HCT116 (cell line): ENCODE measurements around the gene CDH23. TPM values are rescaled to one million over a fixed set of nuclear protein-coding genes. Genes with fewer than 3 reads are reported as not detected.

Source experiments
- ATAC-seq: fragments of 200-7000 bp; cut with Tn5 transposase; 2 replicates; pipeline ENCODE4 v1.9.1; 2020; ENCODE audit warnings: mild to moderate bottlenecking, moderate library complexity
- BruUV-seq: library from RNA; stranded (reverse); fragments of 400-500 nt; replicated peaks from 2 replicates; lab custom pipeline; 2021; lab: Mats Ljungman, UMichigan
- CTCF ChIA-PET: fragments of 300-600 bp; sonication (Branson Sonifier 250); formaldehyde crosslinking; loops from one replicate; lab custom pipeline; 2021; ENCODE audit warnings: antibody characterized with exemption; lab: Charles Lee
- POLR2A ChIA-PET: fragments of 300-600, 350-600 bp; sonication (Branson Sonifier 250); formaldehyde crosslinking; loops from one replicate; lab custom pipeline; 2021; ENCODE audit warnings: antibody characterized with exemption; lab: Charles Lee
- RAD21 ChIA-PET, 2 experiments: fragments of 300-600 bp; sonication (Branson Sonifier 250); formaldehyde crosslinking; loops; one replicate each; lab custom pipeline; 2023; ENCODE audit warnings: low total read pairs in 2 of 2; ENCODE audit not compliant: uncharacterized antibody in 2 of 2, unreplicated experiment in 2 of 2, low non-redundant PET in 1 of 2; lab: Charles Lee
- DNase-seq: peaks from one replicate; pipeline ENCODE4 v3.0.0-alpha.2; 2010; ENCODE audit warnings: low read depth, low spot score
- H2AFZ ChIP-seq: fragments of 200-600 bp; shearing (Covaris generic), sonication (generic); 2 replicates; pipeline ENCODE4 v1.6.1; 2017; ENCODE audit warnings: low read depth, mixed run types, mixed read lengths, antibody characterized with exemption, low read length; ENCODE audit not compliant: poor library complexity, severe bottlenecking
- H3K27ac ChIP-seq: 2 replicates; pipeline ENCODE4 v1.5.1; 2012; ENCODE audit warnings: low read depth, low read length
- H3K27me3 ChIP-seq: fragments of 200-600 bp; sonication (generic); 2 replicates; pipeline ENCODE4 v1.6.1; 2016; ENCODE audit warnings: mixed run types, low read length, mixed read lengths; ENCODE audit not compliant: insufficient read depth
- H3K36me3 ChIP-seq, 2 experiments: fragments of 200-500 bp in 1 of 2; fragments of 200-600 bp in 1 of 2; sonication (Bioruptor generic) in 1 of 2; sonication (generic) in 1 of 2; 2 replicates each; pipeline versions ENCODE4 v1.5.1 to v1.6.1; 2014 to 2016; ENCODE audit warnings: low read length in 2 of 2, inconsistent platforms in 1 of 2, mixed read lengths in 1 of 2, mixed run types in 1 of 2; ENCODE audit not compliant: insufficient read depth in 2 of 2, control insufficient read depth in 1 of 2
- H3K4me1 ChIP-seq, 2 experiments: fragments of 200-600 bp in 1 of 2; sonication (generic) in 1 of 2; 2 replicates each; pipeline versions ENCODE4 v1.5.1 to v1.6.1; 2012 to 2017; ENCODE audit warnings: low read length in 2 of 2, inconsistent platforms in 1 of 2, mild to moderate bottlenecking in 1 of 2, mixed read lengths in 1 of 2, mixed run types in 1 of 2, moderate library complexity in 1 of 2; ENCODE audit not compliant: insufficient read depth in 2 of 2, control insufficient read depth in 1 of 2
- H3K4me2 ChIP-seq: fragments of 200-600 bp; sonication (generic); 2 replicates; pipeline ENCODE4 v1.6.1; 2017; ENCODE audit warnings: mixed run types, low read length, mixed read lengths
- H3K4me3 ChIP-seq, 2 experiments: fragments of 200-600 bp in 1 of 2; sonication (generic) in 1 of 2; replicated peaks in 1 of 2; 2 replicates each; pipeline ENCODE4 v1.5.1; 2011 to 2016; ENCODE audit warnings: low read length in 2 of 2, control low read depth in 1 of 2, low read depth in 1 of 2, mild to moderate bottlenecking in 1 of 2, mixed read lengths in 1 of 2, mixed run types in 1 of 2
- H3K79me2 ChIP-seq: fragments of 200-600 bp; sonication (generic); 2 replicates; pipeline ENCODE4 v1.6.1; 2017; ENCODE audit warnings: mild to moderate bottlenecking, mixed run types, low read length, moderate library complexity, mixed read lengths; ENCODE audit not compliant: insufficient read depth
- H3K9ac ChIP-seq: fragments of 200-600 bp; sonication (generic); 2 replicates; pipeline ENCODE4 v1.6.1; 2016; ENCODE audit warnings: low read length, mixed read lengths
- H3K9me2 ChIP-seq: fragments of 200-600 bp; sonication (generic), shearing (Covaris generic); 2 replicates; pipeline ENCODE4 v1.6.1; 2017; ENCODE audit warnings: mixed run types, mild to moderate bottlenecking, moderate library complexity; ENCODE audit not compliant: insufficient read depth
- H3K9me3 ChIP-seq, 2 experiments: fragments of 200-500 bp in 1 of 2; fragments of 200-600 bp in 1 of 2; sonication (Bioruptor generic) in 1 of 2; sonication (generic) in 1 of 2; 2 replicates each; pipeline ENCODE4 v1.6.1; 2014 to 2017; ENCODE audit warnings: low read length in 2 of 2, mixed read lengths in 2 of 2, inconsistent platforms in 1 of 2, low read depth in 1 of 2, mild to moderate bottlenecking in 1 of 2, mixed run types in 1 of 2, moderate library complexity in 1 of 2; ENCODE audit not compliant: control insufficient read depth in 1 of 2, insufficient read depth in 1 of 2
- H4K20me1 ChIP-seq: fragments of 200-600 bp; sonication (generic), shearing (Covaris generic); 2 replicates; pipeline ENCODE4 v1.6.1; 2017; ENCODE audit warnings: mixed run types, mild to moderate bottlenecking, moderate library complexity; ENCODE audit not compliant: insufficient read depth
- CTCF ChIP-seq, 3 experiments: fragments of 200-600 bp in 1 of 3; sonication (generic) in 1 of 3; IDR thresholded peaks in 2 of 3; conservative IDR thresholded peaks in 1 of 3; 2 replicates each; pipeline ENCODE4 v1.5.1; 2012 to 2017; ENCODE audit warnings: low read depth in 2 of 3, low read length in 2 of 3, antibody characterized with exemption in 1 of 3, borderline replicate concordance in 1 of 3, control low read depth in 1 of 3, mild to moderate bottlenecking in 1 of 3, mixed read lengths in 1 of 3, mixed run types in 1 of 3, moderate library complexity in 1 of 3; ENCODE audit not compliant: insufficient read depth in 1 of 3
- JUND ChIP-seq: IDR thresholded peaks from 2 replicates; pipeline ENCODE4 v1.6.1; 2012
- intact Hi-C: fragments of 100-400 bp; cut with micrococcal nuclease; formaldehyde crosslinking; loops from 2 replicates; pipeline ENCODE4 v1.10.0; 2022
- total RNA-seq: library from RNA; stranded (reverse); gene quantifications from one replicate; pipeline ENCODE4 v1.2.1, GENCODE V29; 2021; ENCODE audit not compliant: unreplicated experiment

CDH23 gene
- total RNA-seq, 1 experiment from 2014 or later, result not detected

- Histone ChIP-seq H3K36me3 (peaks cover 4 to 14% of the 10 kb centered on the region in 2 experiments; a peak in 1 of 4 replicates), H4K20me1 (no peaks in the 10 kb centered on the region), H3K27me3 (no peaks in the 10 kb centered on the region), H3K9me3 (no peaks in the 10 kb centered on the region), H3K9me2 (no peaks in the 10 kb centered on the region), H3K79me2 (no peaks in the 10 kb centered on the region), H3K4me2 (no peak overlapping the region), H3K4me1 (peaks cover 0 to 13% of the 10 kb centered on the region in 2 experiments; a peak in 2 of 4 replicates), H3K9ac (no peak overlapping the region), H3K4me3 (no peak overlapping the region), H2AFZ (no peak overlapping the region), H3K27ac (no peak overlapping the region)
- POLR2A ChIA-PET, result interaction anchor here (1.7 kb wide), 1 partner anchor 47 kb away, joined by 4 read pairs; no protein-coding TSS in a partner anchor
- intact Hi-C loops, result loop anchor here (1.0 to 5.0 kb wide), 3 partner anchors 104 to 499 kb away; no protein-coding TSS in a partner anchor
- ATAC-seq, result no peak
- no TSS peak for BruUV-seq
- DNase-seq, result no peak
- CTCF ChIA-PET, result interaction anchor here (0.6 to 2.9 kb wide), 7 partner anchors 13 to 494 kb away, joined by 3 to 12 read pairs (median 5); partner anchors contain the start of genes SLC29A3 and VSIR
- RAD21 ChIA-PET, result interaction anchor here in 1 of 2 experiments (2.3 kb wide), 1 partner anchor 116 kb away, joined by 14 read pairs; no protein-coding TSS in a partner anchor
- no peak for TF ChIP-seq CTCF (IDR thresholded peaks at IDR 0.05 in 2 of 3, conservative IDR thresholded peaks at IDR 0.05 in 1 of 3; ENCODE audit: borderline replicate concordance in 1 of 3, insufficient read depth in 1 of 3, low read depth in 2 of 3, low read length in 2 of 3)
Measured at GRCh38 chr10:71812913-71813590, 416.3 kb downstream of the CDH23 start.

GRCh38 chr10:71814922-71815411, 418.2 kb downstream of the CDH23 start:
- intact Hi-C loops, result loop anchor here (5.0 kb wide), 1 partner anchor 433 kb away; no protein-coding TSS in a partner anchor
- Histone ChIP-seq H2AFZ (no peak overlapping the region), H3K79me2 (no peaks in the 10 kb centered on the region), H3K36me3 (peaks cover 12 to 31% of the 10 kb centered on the region in 2 experiments)
- POLR2A ChIA-PET, result no interaction called here
- DNase-seq, result no peak
- TF ChIP-seq JUND, result no peak
- TF ChIP-seq CTCF (IDR thresholded peaks at IDR 0.05 in 2 of 3, conservative IDR thresholded peaks at IDR 0.05 in 1 of 3; ENCODE audit: borderline replicate concordance in 1 of 3, insufficient read depth in 1 of 3, low read depth in 2 of 3, low read length in 2 of 3), result 0 out of 6 replicates have a peak, but pooled peaks of 1 of the 3 experiments have one; percentile 8
- TF ChIP-seq, all 23 proteins: peak for 1
- Histone ChIP-seq H3K9me3 (no peaks in the 10 kb centered on the region), H4K20me1 (no peaks in the 10 kb centered on the region), H3K27me3 (no peaks in the 10 kb centered on the region), H3K9me2 (no peaks in the 10 kb centered on the region), H3K4me1 (peaks cover 0 to 13% of the 10 kb centered on the region in 2 experiments; a peak in 2 of 4 replicates), H3K27ac (no peak overlapping the region), H3K4me2 (no peak overlapping the region), H3K4me3 (no peak overlapping the region), H3K9ac (no peak overlapping the region)
- no peak for ATAC-seq
- ChIA-PET CTCF (interaction anchor here (1.7 to 1.8 kb wide), 2 partner anchors 81 to 118 kb away, joined by 4 to 5 read pairs; no protein-coding TSS in a partner anchor), RAD21 (no interaction called here)
- BruUV-seq, result no TSS peak
